ENCODE data around the gene C16orf96. TPM values are rescaled to one million over a fixed set of nuclear protein-coding genes. Genes with fewer than 3 reads are reported as not detected.

The C16orf96 gene
- total RNA-seq, 2 experiments from 2014 or later = 0.13 TPM

GRCh38 chr16:4588961-4589360 lies 32.8 kb downstream of the C16orf96 start:
- peaks cover 11% of the 10 kb centered on the region for H3K27me3 Mint-ChIP-seq (ENCODE audit: low read depth)
- CTCF ChIA-PET = interaction anchor here (2.3 kb wide), 1 partner anchor 84 kb away, joined by 10 read pairs; no protein-coding TSS in a partner anchor
- H3K36me3 Mint-ChIP-seq (ENCODE audit: low read depth) = no peaks in the 10 kb centered on the region
- no peaks in the 10 kb centered on the region for H3K9me3 Mint-ChIP-seq (ENCODE audit: insufficient read depth)
- ATAC-seq (no peak), DNase-seq (no peak)
- H3K4me1 Mint-ChIP-seq (ENCODE audit: low read depth) = peaks cover 4% of the 10 kb centered on the region
- POLR2A ChIA-PET = no interaction called here
- no peak overlapping the region for H3K27ac Mint-ChIP-seq
- H3K4me3 Mint-ChIP-seq = no peak overlapping the region

GRCh38 chr16:4591191-4591590 lies 35.1 kb downstream of the C16orf96 start:
- Mint-ChIP-seq H3K4me3 (no peak overlapping the region), H3K36me3 (ENCODE audit: low read depth) (no peaks in the 10 kb centered on the region), H3K27me3 (ENCODE audit: low read depth) (peaks cover 6% of the 10 kb centered on the region), H3K4me1 (ENCODE audit: low read depth) (no peaks in the 10 kb centered on the region), H3K9me3 (ENCODE audit: insufficient read depth) (no peaks in the 10 kb centered on the region), H3K27ac (no peak overlapping the region)
- ATAC-seq (no peak), DNase-seq (no peak)
- ChIA-PET POLR2A (no interaction called here), CTCF (interaction anchor here (0.6 kb wide), 1 partner anchor 26 kb away, joined by 3 read pairs; no protein-coding TSS in a partner anchor)

- no peaks in the 10 kb centered on the region for H3K4me1 Mint-ChIP-seq (ENCODE audit: low read depth)
- DNase-seq = no peak
- H3K27ac Mint-ChIP-seq = no peak overlapping the region
- no peak overlapping the region for H3K4me3 Mint-ChIP-seq
- H3K27me3 Mint-ChIP-seq (ENCODE audit: low read depth) = peaks cover 2% of the 10 kb centered on the region
- H3K9me3 Mint-ChIP-seq (ENCODE audit: insufficient read depth) = no peaks in the 10 kb centered on the region
- CTCF ChIA-PET = no interaction called here
- no peaks in the 10 kb centered on the region for H3K36me3 Mint-ChIP-seq (ENCODE audit: low read depth)
- no peak for ATAC-seq
- POLR2A ChIA-PET = no interaction called here
These were observed 35.7 kb downstream of the C16orf96 start for GRCh38 chr16:4591706-4592470.

GRCh38 chr16:4593086-4593485 lies 36.9 kb downstream of the C16orf96 start:
- H3K4me1 Mint-ChIP-seq (ENCODE audit: low read depth) = no peaks in the 10 kb centered on the region
- DNase-seq = no peak
- no peak overlapping the region for H3K27ac Mint-ChIP-seq
- no peaks in the 10 kb centered on the region for H3K9me3 Mint-ChIP-seq (ENCODE audit: insufficient read depth)
- no peaks in the 10 kb centered on the region for H3K36me3 Mint-ChIP-seq (ENCODE audit: low read depth)
- no peak for ATAC-seq
- CTCF ChIA-PET = no interaction called here
- no peaks in the 10 kb centered on the region for H3K27me3 Mint-ChIP-seq (ENCODE audit: low read depth)
- POLR2A ChIA-PET = no interaction called here
- H3K4me3 Mint-ChIP-seq = no peak overlapping the region

GRCh38 chr16:4594433-4595410 lies 38.6 kb downstream of the C16orf96 start:
- H3K4me1 Mint-ChIP-seq (ENCODE audit: low read depth) = no peaks in the 10 kb centered on the region
- no peak overlapping the region for H3K27ac Mint-ChIP-seq
- ATAC-seq (no peak), DNase-seq (no peak)
- H3K36me3 Mint-ChIP-seq (ENCODE audit: low read depth) = no peaks in the 10 kb centered on the region
- H3K27me3 Mint-ChIP-seq (ENCODE audit: low read depth) = no peaks in the 10 kb centered on the region
- ChIA-PET CTCF (interaction anchor here (1.2 kb wide), 1 partner anchor 9 kb away, joined by 4 read pairs; no protein-coding TSS in a partner anchor), POLR2A (no interaction called here)
- no peaks in the 10 kb centered on the region for H3K9me3 Mint-ChIP-seq (ENCODE audit: insufficient read depth)
- no peak overlapping the region for H3K4me3 Mint-ChIP-seq

GRCh38 chr16:4597174-4597573 lies 41.0 kb downstream of the C16orf96 start:
- Mint-ChIP-seq H3K4me1 (ENCODE audit: low read depth) (no peaks in the 10 kb centered on the region), H3K27me3 (ENCODE audit: low read depth) (peaks cover 3% of the 10 kb centered on the region), H3K9me3 (ENCODE audit: insufficient read depth) (no peaks in the 10 kb centered on the region), H3K36me3 (ENCODE audit: low read depth) (no peaks in the 10 kb centered on the region), H3K4me3 (no peak overlapping the region), H3K27ac (no peak overlapping the region)
- ATAC-seq (no peak), DNase-seq (no peak)
- CTCF ChIA-PET = no interaction called here
- POLR2A ChIA-PET = interaction anchor here (0.6 kb wide), 1 partner anchor 188 kb away, joined by 4 read pairs; no protein-coding TSS in a partner anchor

GRCh38 chr16:4599037-4599436 lies 42.9 kb downstream of the C16orf96 start:
- ATAC-seq (no peak), DNase-seq (no peak)
- POLR2A ChIA-PET = no interaction called here
- H3K36me3 Mint-ChIP-seq (ENCODE audit: low read depth) = no peaks in the 10 kb centered on the region
- no peak overlapping the region for H3K4me3 Mint-ChIP-seq
- H3K9me3 Mint-ChIP-seq (ENCODE audit: insufficient read depth) = no peaks in the 10 kb centered on the region
- H3K27me3 Mint-ChIP-seq (ENCODE audit: low read depth) = peaks cover 3% of the 10 kb centered on the region
- H3K27ac Mint-ChIP-seq = no peak overlapping the region
- no peaks in the 10 kb centered on the region for H3K4me1 Mint-ChIP-seq (ENCODE audit: low read depth)
- CTCF ChIA-PET = interaction anchor here (0.8 kb wide), 1 partner anchor 13 kb away, joined by 3 read pairs; no protein-coding TSS in a partner anchor

- ChIA-PET POLR2A (no interaction called here), CTCF (interaction anchor here (0.8 kb wide), 1 partner anchor 14 kb away, joined by 3 read pairs; no protein-coding TSS in a partner anchor)
- Mint-ChIP-seq H3K27me3 (ENCODE audit: low read depth) (peaks cover 3% of the 10 kb centered on the region), H3K36me3 (ENCODE audit: low read depth) (no peaks in the 10 kb centered on the region), H3K4me1 (ENCODE audit: low read depth) (no peaks in the 10 kb centered on the region), H3K9me3 (ENCODE audit: insufficient read depth) (no peaks in the 10 kb centered on the region), H3K4me3 (no peak overlapping the region), H3K27ac (no peak overlapping the region)
- ATAC-seq (no peak), DNase-seq (no peak)
These were observed 43.4 kb downstream of the C16orf96 start for GRCh38 chr16:4599545-4599944.

GRCh38 chr16:4601036-4601863 lies 45.1 kb downstream of the C16orf96 start:
- Mint-ChIP-seq H3K27me3 (ENCODE audit: low read depth) (peaks cover 3% of the 10 kb centered on the region), H3K9me3 (ENCODE audit: insufficient read depth) (no peaks in the 10 kb centered on the region), H3K4me3 (no peak overlapping the region), H3K4me1 (ENCODE audit: low read depth) (no peaks in the 10 kb centered on the region), H3K36me3 (ENCODE audit: low read depth) (no peaks in the 10 kb centered on the region), H3K27ac (no peak overlapping the region)
- POLR2A ChIA-PET = no interaction called here
- DNase-seq = no peak
- ATAC-seq = no peak
- CTCF ChIA-PET = no interaction called here

- CTCF ChIA-PET = no interaction called here
- H3K9me3 Mint-ChIP-seq (ENCODE audit: insufficient read depth) = no peaks in the 10 kb centered on the region
- POLR2A ChIA-PET = no interaction called here
- DNase-seq (no peak), ATAC-seq (no peak)
- H3K27ac Mint-ChIP-seq = no peak overlapping the region
- no peaks in the 10 kb centered on the region for H3K36me3 Mint-ChIP-seq (ENCODE audit: low read depth)
- H3K27me3 Mint-ChIP-seq (ENCODE audit: low read depth) = peaks cover 3% of the 10 kb centered on the region
- no peak overlapping the region for H3K4me3 Mint-ChIP-seq
- H3K4me1 Mint-ChIP-seq (ENCODE audit: low read depth) = no peaks in the 10 kb centered on the region
These were observed 45.7 kb downstream of the C16orf96 start for GRCh38 chr16:4601864-4602186.

GRCh38 chr16:4602331-4602730 lies 46.2 kb downstream of the C16orf96 start:
- DNase-seq = no peak
- H3K27ac Mint-ChIP-seq = no peak overlapping the region
- H3K27me3 Mint-ChIP-seq (ENCODE audit: low read depth) = peaks cover 3% of the 10 kb centered on the region
- no peaks in the 10 kb centered on the region for H3K36me3 Mint-ChIP-seq (ENCODE audit: low read depth)
- ChIA-PET CTCF (interaction anchor here (1.5 kb wide), 1 partner anchor 17 kb away, joined by 4 read pairs; no protein-coding TSS in a partner anchor), POLR2A (no interaction called here)
- no peaks in the 10 kb centered on the region for H3K9me3 Mint-ChIP-seq (ENCODE audit: insufficient read depth)
- H3K4me3 Mint-ChIP-seq = no peak overlapping the region
- no peak for ATAC-seq
- no peaks in the 10 kb centered on the region for H3K4me1 Mint-ChIP-seq (ENCODE audit: low read depth)
